HG03521 (cell line): ENCODE measurements around the gene CA4.
"Not testable (repeated sequence)": the region's sequence is repeated elsewhere in the genome, so short reads cannot be mapped to it uniquely, and the experiment has no call there.

Source experiments
- ATAC-seq: cut with Tn5 transposase; IDR thresholded peaks from one replicate; pipeline ENCODE4 v1.9.1; 2021; ENCODE audit warnings: mild to moderate bottlenecking, moderate library complexity; ENCODE audit not compliant: unreplicated experiment

The CA4 gene

DNA sequence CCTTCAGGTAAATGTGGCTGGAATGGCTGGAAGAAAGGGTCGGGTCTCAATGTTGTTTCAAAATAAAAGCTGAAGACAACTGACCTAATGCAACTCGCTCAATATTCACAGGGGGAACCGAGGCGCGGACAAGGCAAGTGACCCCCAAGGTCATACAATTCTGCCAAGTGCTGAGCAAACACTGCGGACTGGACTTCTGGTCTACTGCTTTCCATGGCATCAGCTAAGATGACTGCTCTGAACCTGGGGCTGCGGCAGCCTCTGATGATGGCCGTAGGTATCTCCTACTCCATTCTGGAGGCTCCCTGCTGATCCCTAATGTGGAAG is 21.9 kb downstream of the CA4 start:
- no peak for ATAC-seq

GRCh38 chr17:60173304-60173819 is 23.6 kb downstream of the CA4 start:
- no peak for ATAC-seq

DNA sequence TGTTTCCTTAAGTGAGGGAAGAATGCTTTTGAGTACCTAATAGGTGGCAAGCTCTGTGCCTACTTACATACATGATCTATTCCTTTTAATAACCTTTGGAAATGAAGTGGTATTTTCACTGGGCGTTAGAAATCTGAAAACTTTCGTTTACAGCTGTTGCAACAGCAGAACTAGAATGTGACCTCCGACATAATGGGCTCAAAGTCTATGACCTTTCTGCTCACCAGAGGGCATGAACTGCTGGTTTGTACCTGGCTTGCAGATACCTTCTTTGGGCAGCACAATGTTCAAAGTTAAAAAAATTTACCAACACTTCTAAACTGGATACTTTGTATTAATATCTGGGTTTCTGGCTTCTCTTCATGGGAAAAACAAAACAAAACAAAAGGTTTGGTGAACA is 24.3 kb downstream of the CA4 start:
- ATAC-seq = no peak

- not testable (repeated sequence) for ATAC-seq
Observed at GRCh38 chr17:60174767-60175166, 25.0 kb downstream of the CA4 start.

DNA sequence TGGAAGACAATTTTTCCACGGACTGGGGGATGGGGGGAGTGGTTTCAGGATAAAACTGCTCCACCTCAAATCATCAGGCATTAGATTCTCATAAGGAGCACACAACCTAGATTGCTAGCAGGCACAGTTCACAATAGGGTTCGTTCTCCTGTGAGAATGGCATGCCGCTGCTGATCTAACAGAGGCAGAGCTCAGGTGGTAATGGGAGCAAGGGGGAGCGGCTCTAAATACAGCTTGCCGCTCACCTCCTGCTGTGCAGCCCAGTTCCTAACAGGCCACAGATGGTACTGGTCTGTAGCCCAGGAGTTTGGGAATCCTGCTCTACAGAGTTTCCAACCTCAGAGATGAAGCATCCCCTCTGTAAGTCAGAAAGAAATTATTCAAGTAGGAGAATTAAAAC is 27.0 kb downstream of the CA4 start:
- ATAC-seq = not testable (repeated sequence)

DNA sequence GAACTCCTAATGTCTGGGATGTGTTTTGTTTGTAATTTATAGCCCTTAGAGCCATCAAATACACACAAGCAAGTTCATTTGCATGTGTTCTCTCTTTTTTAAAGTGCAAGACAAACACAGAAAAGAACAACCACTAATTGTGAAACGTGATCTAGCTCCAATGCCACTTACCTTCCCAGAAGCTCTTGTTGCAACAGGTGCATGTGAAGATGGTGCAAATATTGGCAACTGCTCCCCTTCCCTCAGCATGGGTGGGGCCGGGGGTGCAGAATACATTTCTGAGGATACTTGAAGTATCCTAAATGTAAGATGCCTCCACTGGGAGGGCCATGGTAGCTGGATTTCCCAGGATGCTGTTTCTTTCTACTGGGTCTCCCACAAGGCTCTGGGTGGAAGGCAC is 28.4 kb downstream of the CA4 start:
- not testable (repeated sequence) for ATAC-seq

GRCh38 chr17:60180380-60180779 is 30.6 kb downstream of the CA4 start:
- ATAC-seq = not testable (repeated sequence)

- ATAC-seq = not testable (repeated sequence)
Observed at GRCh38 chr17:60186372-60186771, 36.6 kb downstream of the CA4 start.

DNA sequence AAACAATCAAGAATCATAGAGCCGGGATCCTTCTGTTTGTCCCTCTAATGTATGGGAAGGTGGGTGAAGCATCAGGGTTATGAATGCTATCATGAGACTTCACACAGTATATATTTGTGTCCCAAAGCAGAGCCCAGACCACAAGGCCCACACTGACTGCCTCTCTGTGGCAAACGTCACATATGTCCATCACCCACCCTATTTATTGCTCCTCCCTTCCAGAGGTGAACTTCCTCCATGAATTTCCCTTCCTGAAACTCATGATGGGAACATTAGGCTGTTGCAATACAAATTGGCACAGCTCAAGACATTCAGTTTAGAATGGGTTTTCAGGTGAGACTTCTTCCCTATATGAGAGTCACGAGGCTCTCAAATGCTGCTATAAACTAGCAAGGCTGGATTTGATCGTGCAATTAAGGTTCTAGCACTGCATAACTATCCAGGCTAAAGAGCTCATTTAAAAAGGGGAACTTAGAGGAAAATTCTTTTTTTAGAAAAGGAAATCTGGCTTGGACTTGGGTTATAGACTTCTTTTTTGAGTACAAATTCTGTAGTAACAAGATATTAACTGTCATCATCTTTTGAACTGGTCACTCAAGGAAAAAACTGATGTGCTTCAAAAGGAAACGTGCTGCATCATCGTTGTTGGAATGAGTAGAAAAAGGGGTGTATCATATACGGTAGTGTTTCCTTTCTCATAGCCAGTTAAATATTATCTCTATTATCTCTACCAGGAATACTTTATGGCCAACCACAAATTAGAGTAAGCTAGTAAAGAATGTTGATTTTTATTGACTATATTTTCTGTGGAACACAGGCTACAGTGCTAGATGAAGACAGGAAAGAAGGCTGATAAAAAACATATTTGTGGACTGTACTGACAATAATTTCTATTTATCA is 37.3 kb downstream of the CA4 start:
- ATAC-seq = not testable (repeated sequence)

DNA sequence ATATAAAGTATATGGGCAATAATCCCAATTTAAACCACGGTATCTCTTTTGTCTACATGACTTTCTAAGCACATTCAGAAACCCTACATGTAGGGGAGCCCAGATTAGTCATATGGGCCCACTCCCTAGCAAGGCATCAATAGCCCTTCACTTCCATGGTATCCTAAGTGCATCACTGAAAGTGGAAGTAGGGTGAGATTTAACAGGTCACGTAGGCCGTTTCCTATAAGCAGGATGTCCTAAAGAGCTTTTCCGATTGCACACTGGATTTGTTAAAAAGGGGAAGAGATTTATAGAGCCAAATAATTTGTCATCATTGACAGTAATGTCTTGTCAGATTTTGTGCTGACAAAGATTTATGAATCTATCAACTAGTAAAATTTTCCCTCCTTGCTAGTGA is 39.0 kb downstream of the CA4 start:
- no peak for ATAC-seq

DNA sequence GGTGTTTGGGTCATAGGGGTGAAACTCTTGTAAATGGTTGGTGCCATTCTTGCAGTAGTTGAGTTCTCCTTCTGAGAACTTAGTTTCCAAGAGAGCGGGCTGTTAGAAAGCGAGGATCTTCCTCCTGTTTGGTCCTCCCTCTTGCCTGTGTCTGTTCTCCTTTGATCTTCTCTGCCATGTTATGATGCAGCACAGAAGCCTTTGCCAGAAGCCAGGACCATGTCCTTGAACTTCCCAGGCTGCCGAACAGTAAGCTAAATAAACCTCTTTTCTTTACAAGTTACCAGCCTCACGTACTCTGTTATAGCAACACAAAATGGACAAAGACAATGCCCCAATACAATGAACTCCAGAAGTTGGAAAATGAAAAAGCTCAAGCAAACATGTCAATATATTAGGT is 40.3 kb downstream of the CA4 start:
- ATAC-seq = not testable (repeated sequence)

DNA sequence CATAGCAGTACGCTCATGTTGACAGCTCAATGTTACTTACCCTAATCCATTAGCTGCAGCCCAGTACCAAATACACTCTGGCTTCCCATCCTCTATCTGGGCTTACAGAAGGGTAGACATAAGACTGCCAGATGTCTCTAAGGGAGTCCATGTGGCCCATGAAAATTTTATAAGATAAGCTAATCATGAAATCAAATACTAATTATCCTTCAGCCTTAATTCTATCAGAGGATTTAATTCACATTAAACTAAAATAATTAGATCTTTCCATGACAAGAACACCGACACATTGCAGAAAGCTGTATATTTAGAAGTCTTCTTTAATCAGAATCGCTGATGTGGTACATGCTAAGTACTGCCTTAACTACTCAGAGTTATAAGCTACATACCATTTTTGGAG is 43.3 kb downstream of the CA4 start:
- ATAC-seq = not testable (repeated sequence)

DNA sequence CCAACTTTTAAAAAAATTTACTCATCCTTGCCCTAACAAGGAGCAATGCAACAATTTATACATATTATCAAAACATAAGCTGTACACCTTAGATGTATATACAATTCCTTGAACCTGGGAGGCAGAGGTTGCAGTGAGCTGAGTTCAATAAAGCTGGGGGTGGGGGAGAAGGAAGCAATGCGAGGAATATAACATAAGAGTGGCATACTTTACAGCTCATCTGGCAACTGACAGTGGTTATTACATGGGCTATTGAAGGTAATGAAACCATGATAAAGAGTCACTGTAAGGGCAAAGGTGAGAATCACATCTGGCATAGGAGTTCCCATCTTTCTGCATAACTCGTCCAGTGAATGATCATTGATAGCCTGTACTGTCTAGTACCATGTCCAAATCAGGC is 43.7 kb downstream of the CA4 start:
- ATAC-seq = no peak

DNA sequence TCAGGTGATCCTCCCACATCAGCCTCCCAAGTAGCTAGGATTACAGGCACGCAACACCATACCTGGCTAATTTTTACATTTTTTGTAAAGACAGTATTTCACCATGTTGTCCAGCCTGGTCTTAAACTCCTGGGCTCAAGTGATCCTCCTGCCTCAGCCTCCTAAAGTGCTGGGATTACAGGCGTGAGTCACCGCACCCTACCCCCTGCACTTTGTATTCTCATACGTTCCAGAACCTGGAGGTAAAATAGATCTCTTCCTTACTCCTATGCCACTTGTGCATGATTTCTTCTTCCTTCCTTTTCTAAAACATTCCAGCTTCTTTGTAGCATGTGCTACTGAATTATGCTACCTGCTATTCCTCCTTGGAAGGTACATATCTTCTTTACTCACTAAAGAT is 44.4 kb downstream of the CA4 start:
- not testable (repeated sequence) for ATAC-seq

DNA sequence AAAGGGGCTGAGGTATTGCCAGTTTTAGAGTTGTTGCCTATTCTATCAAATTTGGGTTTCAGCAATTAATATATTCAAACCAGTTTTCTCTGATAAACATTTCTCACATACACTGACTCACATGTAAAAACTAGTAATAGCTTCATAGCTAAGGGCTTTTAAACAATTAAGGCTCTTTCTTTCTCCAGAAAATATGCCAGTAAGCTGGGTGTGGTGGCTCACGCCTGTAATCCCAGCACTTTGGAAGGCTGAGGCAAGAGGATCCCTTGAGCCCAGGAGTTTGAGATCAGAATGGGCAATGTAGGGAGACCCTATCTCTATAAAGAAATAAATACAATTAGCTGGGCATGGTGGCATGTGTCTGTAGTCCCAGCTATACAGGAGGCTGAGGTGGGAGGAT is 48.9 kb downstream of the CA4 start:
- not testable (repeated sequence) for ATAC-seq

DNA sequence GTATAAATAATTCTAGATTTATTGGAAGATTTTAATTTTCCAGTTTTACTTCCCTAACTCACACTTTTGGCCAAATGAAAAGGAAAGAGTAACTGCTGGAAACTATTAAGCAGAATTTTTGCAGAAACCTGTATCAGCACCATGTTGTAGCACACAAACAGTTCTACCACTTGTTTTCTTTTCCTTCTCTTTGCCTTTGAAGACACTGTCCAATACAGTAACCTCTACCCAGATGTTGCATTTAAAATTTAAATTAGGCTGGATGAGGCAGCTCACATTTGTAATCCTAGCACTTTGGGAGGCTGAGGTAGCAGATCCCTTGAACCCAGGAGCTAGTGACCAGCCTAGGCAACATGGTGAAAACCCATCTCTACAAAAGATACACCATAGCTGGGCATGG is 56.0 kb downstream of the CA4 start:
- ATAC-seq = not testable (repeated sequence)

DNA sequence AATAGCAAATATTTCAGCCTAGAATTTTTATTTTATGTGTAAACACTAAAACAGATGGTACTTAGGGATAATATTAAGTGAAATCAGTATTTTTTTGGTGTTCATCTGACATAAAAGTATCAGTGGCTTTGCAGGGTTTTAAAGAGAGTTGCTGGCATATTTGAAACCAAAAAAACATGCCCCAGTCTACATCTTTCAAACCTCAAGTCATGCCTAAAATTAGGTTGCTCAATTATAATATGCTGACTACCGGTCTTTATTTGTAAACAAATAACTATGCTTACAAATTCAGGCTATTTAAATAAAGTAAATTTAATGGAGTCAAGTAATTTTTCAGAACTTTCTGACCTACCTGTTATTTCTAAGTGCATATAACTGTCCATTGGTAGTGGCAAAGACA is 58.5 kb downstream of the CA4 start:
- ATAC-seq = not testable (repeated sequence)
